Stimulated activated CD4-positive, alpha-beta T cell treated with anti-CD3 and anti-CD28 coated beads, Interleukin-2, amount 100 ng/mL, for 24 hours (primary cell): Measurements from ENCODE around the gene TMEM143.

Experiments
- DNase-seq, 2 donors: peaks; one replicate each; pipeline ENCODE4 v3.0.0-alpha.2; 2020

The TMEM143 gene

GRCh38 chr19:48287748-48288147, 76.0 kb downstream of the TMEM143 start:
- DNase-seq: no peak

GRCh38 chr19:48284896-48285295, 78.8 kb downstream of the TMEM143 start:
- no peak for DNase-seq

- no peak for DNase-seq
These were observed 79.8 kb downstream of the TMEM143 start for GRCh38 chr19:48283908-48284307.
